IMR-90 (cell line): Measurements from ENCODE around the gene PAF1. TPM values are rescaled to one million over a fixed set of nuclear protein-coding genes. Genes with fewer than 3 reads are reported as not detected.
A peak's percentile ranks its signal among the peaks of the same experiment; 100 is the strongest.

Experiments used
- ATAC-seq: fragments of 200-7000 bp; cut with Tn5 transposase; 2 replicates; pipeline ENCODE4 v1.9.1; 2020; ENCODE audit warnings: low read depth, mild to moderate bottlenecking, moderate library complexity
- BruUV-seq: library from RNA; stranded (reverse); fragments of 400-500 nt; replicated peaks from 2 replicates; lab custom pipeline; 2021; lab: Mats Ljungman, UMichigan
- CTCF ChIA-PET: fragments of 300-600 bp; formaldehyde crosslinking; extraction: SDS; loops from one replicate; lab custom pipeline; 2021; ENCODE audit warnings: antibody characterized with exemption; lab: Yijun Ruan, JAX
- POLR2A ChIA-PET: fragments of 300-600 bp; sonication (Branson Sonifier 250); formaldehyde crosslinking; loops from one replicate; lab custom pipeline; 2022; ENCODE audit warnings: antibody characterized with exemption; ENCODE audit not compliant: unreplicated experiment; lab: Charles Lee
- DNase-seq: peaks from one replicate; pipeline ENCODE4 v3.0.0; 2013
- H2AFZ ChIP-seq: replicated peaks from 2 replicates; pipeline ENCODE3; 2013; ENCODE audit warnings: low read length, mild to moderate bottlenecking; ENCODE audit not compliant: poor library complexity
- H2AK5ac ChIP-seq: 2 replicates; pipeline ENCODE4 v1.6.1; 2013; ENCODE audit warnings: low read depth, low read length, inconsistent platforms
- H2AK9ac ChIP-seq: replicated peaks from 2 replicates; pipeline ENCODE3; 2013; ENCODE audit warnings: mild to moderate bottlenecking, low read depth, low read length, moderate library complexity; ENCODE audit not compliant: poor library complexity
- H2BK120ac ChIP-seq: 2 replicates; pipeline ENCODE4 v1.6.1; 2013; ENCODE audit warnings: low read depth, low read length, inconsistent platforms
- H2BK15ac ChIP-seq: 3 replicates; pipeline ENCODE4 v1.6.1; 2013; ENCODE audit warnings: low read depth, low read length, inconsistent platforms
- H2BK20ac ChIP-seq: 2 replicates; pipeline ENCODE4 v1.6.1; 2013; ENCODE audit warnings: low read depth, mild to moderate bottlenecking, inconsistent platforms, low read length, moderate library complexity
- H2BK5ac ChIP-seq: 2 replicates; pipeline ENCODE4 v1.6.1; 2013; ENCODE audit warnings: mild to moderate bottlenecking, low read depth, low read length, inconsistent platforms; ENCODE audit not compliant: poor library complexity, severe bottlenecking
- H3K14ac ChIP-seq: replicated peaks from 2 replicates; pipeline ENCODE4 v1.6.1; 2013; ENCODE audit warnings: low read depth, low read length, inconsistent platforms
- H3K18ac ChIP-seq: 2 replicates; pipeline ENCODE4 v1.6.1; 2013; ENCODE audit warnings: low read depth, low read length, control low read depth
- H3K23ac ChIP-seq: 2 replicates; pipeline ENCODE4 v1.6.1; 2013; ENCODE audit warnings: low read depth, low read length, inconsistent platforms
- H3K27ac ChIP-seq: 2 replicates; pipeline ENCODE4 v1.5.1; 2013; ENCODE audit warnings: mild to moderate bottlenecking, control low read depth, low read length; ENCODE audit not compliant: insufficient read depth
- H3K27me3 ChIP-seq: 2 replicates; pipeline ENCODE4 v1.6.1; 2013; ENCODE audit warnings: low read length; ENCODE audit not compliant: control insufficient read depth, insufficient read depth
- H3K36me3 ChIP-seq: 2 replicates; pipeline ENCODE4 v1.6.1; 2013; ENCODE audit warnings: low read length, mixed read lengths; ENCODE audit not compliant: control insufficient read depth, insufficient read depth
- H3K4ac ChIP-seq: 2 replicates; pipeline ENCODE4 v1.6.1; 2013; ENCODE audit warnings: low read depth, low read length, inconsistent platforms
- H3K4me1 ChIP-seq: 2 replicates; pipeline ENCODE4 v1.6.1; 2013; ENCODE audit warnings: low read length, mixed read lengths; ENCODE audit not compliant: control insufficient read depth, insufficient read depth
- H3K4me2 ChIP-seq: 2 replicates; pipeline ENCODE4 v1.6.1; 2013; ENCODE audit warnings: low read depth, mild to moderate bottlenecking, control low read depth, low read length, moderate library complexity
- H3K4me3 ChIP-seq: 2 replicates; pipeline ENCODE4 v1.5.1; 2013; ENCODE audit warnings: low read depth, mild to moderate bottlenecking, control low read depth, low read length, moderate library complexity; ENCODE audit not compliant: insufficient read depth
- H3K56ac ChIP-seq: 2 replicates; pipeline ENCODE4 v1.6.1; 2013; ENCODE audit warnings: low read length, inconsistent platforms; ENCODE audit not compliant: insufficient read depth; ENCODE audit errors: extremely low read depth
- H3K79me1 ChIP-seq, 2 experiments: 2 replicates each; pipeline ENCODE4 v1.6.1; 2013; ENCODE audit warnings: low read length in 2 of 2, inconsistent platforms in 1 of 2, low read depth in 1 of 2
- H3K9ac ChIP-seq: 2 replicates; pipeline ENCODE4 v1.6.1; 2013; ENCODE audit warnings: low read depth, low read length, control low read depth
- H3K9me1 ChIP-seq: 2 replicates; pipeline ENCODE4 v1.6.1; 2013; ENCODE audit warnings: low read length, inconsistent platforms; ENCODE audit not compliant: insufficient read depth
- H3K9me3 ChIP-seq: 2 replicates; pipeline ENCODE4 v1.6.1; 2013; ENCODE audit warnings: low read length; ENCODE audit not compliant: control insufficient read depth, insufficient read depth
- H4K20me1 ChIP-seq: 2 replicates; pipeline ENCODE4 v1.6.1; 2013; ENCODE audit warnings: low read length, inconsistent platforms; ENCODE audit not compliant: insufficient read depth
- H4K5ac ChIP-seq: 2 replicates; pipeline ENCODE4 v1.6.1; 2013; ENCODE audit warnings: mild to moderate bottlenecking, low read depth, low read length, control low read depth
- H4K8ac ChIP-seq, 2 experiments: 2 replicates each; pipeline ENCODE4 v1.6.1; 2013; ENCODE audit warnings: low read depth in 2 of 2, low read length in 2 of 2, control low read depth in 1 of 2, inconsistent platforms in 1 of 2
- H4K91ac ChIP-seq: 2 replicates; pipeline ENCODE4 v1.6.1; 2013; ENCODE audit warnings: low read depth, low read length, inconsistent platforms; ENCODE audit not compliant: insufficient read depth
- BHLHE40 ChIP-seq: fragments of 150-350 bp; IDR thresholded peaks from 2 replicates; pipeline ENCODE4 v1.6.1; 2016; ENCODE audit warnings: mild to moderate bottlenecking, low read depth, low read length
- CEBPB ChIP-seq: IDR thresholded peaks from 2 replicates; pipeline ENCODE4 v1.6.1; 2012; ENCODE audit warnings: low read depth, low read length, improper control_type of control experiment
- CHD1 ChIP-seq: IDR thresholded peaks from 2 replicates; pipeline ENCODE4 v1.6.1; 2012; ENCODE audit warnings: low read depth, low read length, improper control_type of control experiment
- CTCF ChIP-seq: conservative IDR thresholded peaks from 2 replicates; pipeline ENCODE4 v1.5.1; 2012; ENCODE audit warnings: mild to moderate bottlenecking, low read depth, low read length, improper control_type of control experiment
- ELK1 ChIP-seq: fragments of 150-350 bp; IDR thresholded peaks from 2 replicates; pipeline ENCODE4 v1.6.1; 2016; ENCODE audit warnings: low read depth, mild to moderate bottlenecking, low read length, moderate library complexity, borderline replicate concordance
- FOS ChIP-seq: fragments of 150-350 bp; IDR thresholded peaks from 2 replicates; pipeline ENCODE4 v1.6.1; 2016; ENCODE audit warnings: low read depth, low read length
- MAFK ChIP-seq: IDR thresholded peaks from 2 replicates; pipeline ENCODE4 v1.6.1; 2012; ENCODE audit warnings: low read depth, low read length, improper control_type of control experiment
- MAZ ChIP-seq: IDR thresholded peaks from 2 replicates; pipeline ENCODE4 v1.6.1; 2012; ENCODE audit warnings: low read depth, mild to moderate bottlenecking, low read length, improper control_type of control experiment, moderate library complexity, borderline replicate concordance
- MXI1 ChIP-seq: IDR thresholded peaks from 2 replicates; pipeline ENCODE4 v1.6.1; 2012; ENCODE audit warnings: low read depth, mild to moderate bottlenecking, low read length, moderate library complexity, borderline replicate concordance
- NFE2L2 ChIP-seq: fragments of 150-350 bp; IDR thresholded peaks from 2 replicates; pipeline ENCODE4 v1.6.1; 2016; ENCODE audit warnings: low read depth, mild to moderate bottlenecking, low read length
- POLR2A ChIP-seq: IDR thresholded peaks from 2 replicates; pipeline ENCODE4 v1.6.1; 2012; ENCODE audit warnings: mild to moderate bottlenecking, low read depth, low read length
- RAD21 ChIP-seq: IDR thresholded peaks from 2 replicates; pipeline ENCODE4 v1.6.1; 2012; ENCODE audit warnings: low read length, improper control_type of control experiment
- RCOR1 ChIP-seq: IDR thresholded peaks from 2 replicates; pipeline ENCODE4 v1.6.1; 2012; ENCODE audit warnings: mild to moderate bottlenecking, low read length, improper control_type of control experiment; ENCODE audit not compliant: insufficient replicate concordance
- RFX5 ChIP-seq: IDR thresholded peaks from 2 replicates; pipeline ENCODE4 v1.8.0; 2012; ENCODE audit warnings: low read depth, mild to moderate bottlenecking, low read length, moderate library complexity
- SMC3 ChIP-seq: fragments of 150-350 bp; IDR thresholded peaks from 2 replicates; pipeline ENCODE4 v1.6.1; 2016; ENCODE audit warnings: low read depth, mild to moderate bottlenecking, antibody characterized with exemption, low read length, moderate library complexity
- USF2 ChIP-seq: fragments of 150-350 bp; IDR thresholded peaks from 2 replicates; pipeline ENCODE4 v1.6.1; 2017; ENCODE audit warnings: mild to moderate bottlenecking, antibody characterized with exemption, low read length, low read depth
- WGBS, 2 experiments: methylation state at CpG; one replicate each; pipeline versions ENCODE4 v1.1.5 to v1.1.7; 2013; ENCODE audit warnings: missing lambda C conversion rate in 2 of 2; ENCODE audit not compliant: insufficient read length in 1 of 2; ENCODE audit errors: extremely low coverage in 2 of 2; 5-methylcytosine and 5-hydroxymethylcytosine counted together
- dilution Hi-C: fragments of 300-500 bp; cut with HindIII; formaldehyde crosslinking; loops from one replicate; pipeline ENCODE4 v1.14.3; 2018; ENCODE audit warnings: low sequenced_read_pairs; ENCODE audit not compliant: unreplicated experiment
- in situ Hi-C: fragments of 300-500 bp; cut with MboI; formaldehyde crosslinking; loops from 3 replicates; pipeline ENCODE4 v1.14.3; 2019; ENCODE audit warnings: low sequenced_read_pairs, inconsistent platforms, mixed read lengths
- intact Hi-C: fragments of 100-400 bp; cut with micrococcal nuclease; formaldehyde crosslinking; loops from 2 replicates; pipeline ENCODE4 v1.10.0; 2022
- polyA plus RNA-seq, 3 experiments: library from polyadenylated mRNA; depleted of rRNA; stranded (reverse); fragments of >200 nt; gene quantifications; 2 replicates each; pipeline ENCODE4 v1.2.3, GENCODE V29; 2012; ENCODE audit warnings: low replicate concordance in 1 of 3
- total RNA-seq: library from RNA; depleted of rRNA; stranded (reverse); fragments of >200 nt; gene quantifications from 2 replicates; pipeline ENCODE4 v1.2.3, GENCODE V29; 2012

The PAF1 gene
- total and polyA plus RNA-seq, 2 of the 4 experiments (the other 2 are of a cell fraction), result 45.7 to 54.3 TPM

- Histone ChIP-seq H3K79me1 (peaks cover 4 to 53% of the 10 kb centered on the region in 2 experiments; a peak in 3 of 4 replicates), H3K36me3 (peaks cover 42% of the 10 kb centered on the region), H2AK5ac (no peak overlapping the region), H4K20me1 (peaks cover 15% of the 10 kb centered on the region), H2AK9ac (no peak overlapping the region), H4K8ac (no peak overlapping the region), H2BK120ac (no peak overlapping the region), H3K56ac (no peak overlapping the region), H2AFZ (no peak overlapping the region), H4K91ac (no peak overlapping the region), H2BK20ac (no peak overlapping the region), H2BK15ac (no peak overlapping the region), H3K18ac (no peak overlapping the region), H3K9me3 (no peaks in the 10 kb centered on the region), H3K27ac (no peak overlapping the region), H3K4ac (no peak overlapping the region), H3K9ac (no peak overlapping the region), H4K5ac (no peak overlapping the region), H3K4me1 (peaks cover 19% of the 10 kb centered on the region), H3K14ac (no peak overlapping the region), H3K23ac (no peak overlapping the region), H3K9me1 (peaks cover 12% of the 10 kb centered on the region), H3K4me3 (no peak overlapping the region), H3K4me2 (no peak overlapping the region), H2BK5ac (no peak overlapping the region), H3K27me3 (no peaks in the 10 kb centered on the region)
- BruUV-seq, result TSS peak; percentile 25
- dilution Hi-C loops, result no loop called here
- TF ChIP-seq SMC3 (no peak), RCOR1 (no peak), MAFK (no peak), USF2 (no peak), ELK1 (no peak), POLR2A (no peak), MAZ (no peak), CEBPB (no peak), MXI1 (no peak), NFE2L2 (no peak), CTCF (no peak), CHD1 (no peak), RFX5 (no peak), FOS (no peak), BHLHE40 (no peak), RAD21 (no peak)
- intact Hi-C loops, result no loop called here
- no peak for ATAC-seq
- in situ Hi-C loops, result loop anchor here (25.0 kb wide), 1 partner anchor 411 kb away; the partner anchor contains the start of genes DYRK1B and FBL
- DNase-seq, result no peak
- CTCF ChIA-PET, result interaction anchor here (0.6 kb wide), 1 partner anchor 76 kb away, joined by 3 read pairs; no protein-coding TSS in a partner anchor
- no CpG with 5 or more reads among the region's 5 CpGs for WGBS, 2 experiments
- POLR2A ChIA-PET, result interaction anchor here (0.9 kb wide), 1 partner anchor 10 kb away, joined by 11 read pairs; the partner anchor contains the start of gene RPS16
Observed at GRCh38 chr19:39426170-39426569, 35.3 kb upstream of the PAF1 start.
